Activated naive CD4-positive, alpha-beta T cell treated with anti-CD3 and anti-CD28 coated beads, Interleukin-2, amount 10 ng/mL, durations not matched to agents 7 days and 5 days (primary cell): ENCODE results near the gene TIAM2.

ENCODE experiments used
- CTCF ChIA-PET: fragments of 350-600 bp; sonication (Branson Sonifier 250); formaldehyde crosslinking; loops from one replicate; lab custom pipeline; 2021; ENCODE audit warnings: antibody characterized with exemption; lab: Charles Lee
- DNase-seq: peaks from one replicate; pipeline ENCODE4 v3.0.0-alpha.2; 2020
- H3K27ac Mint-ChIP-seq: one replicate; pipeline ENCODE4 v1.8.0; 2021; ENCODE audit warnings: mild to moderate bottlenecking, moderate library complexity, mixed read lengths
- H3K27me3 Mint-ChIP-seq: one replicate; pipeline ENCODE4 v1.8.0; 2021; ENCODE audit warnings: mild to moderate bottlenecking, mixed read lengths
- H3K36me3 Mint-ChIP-seq: one replicate; pipeline ENCODE4 v1.8.0; 2021; ENCODE audit warnings: mixed read lengths
- H3K4me1 Mint-ChIP-seq: one replicate; pipeline ENCODE4 v1.8.0; 2021; ENCODE audit warnings: mixed read lengths
- H3K4me3 Mint-ChIP-seq: one replicate; pipeline ENCODE4 v1.8.0; 2021; ENCODE audit warnings: mild to moderate bottlenecking, moderate library complexity, mixed read lengths
- H3K9me3 Mint-ChIP-seq: one replicate; pipeline ENCODE4 v1.8.0; 2021; ENCODE audit warnings: mixed read lengths

Gene TIAM2

DNA sequence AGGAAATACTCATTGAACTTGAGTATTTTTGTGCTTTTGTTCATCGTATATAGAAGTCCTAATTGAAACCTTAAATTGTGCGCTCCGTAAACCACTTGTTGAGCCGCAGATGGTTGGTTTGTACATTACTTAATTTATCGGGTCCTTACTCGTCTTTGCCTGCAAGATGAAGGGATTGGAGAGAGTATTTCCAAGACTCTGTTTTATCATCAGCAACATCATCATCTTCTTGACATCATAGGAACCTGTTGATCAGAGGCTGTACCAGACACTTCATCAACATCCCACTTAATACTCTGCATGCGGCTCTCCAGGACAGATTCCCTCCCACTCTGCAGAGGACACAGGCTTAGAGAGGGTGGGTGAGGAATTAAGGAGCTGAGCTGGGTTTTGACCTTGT lies 28.6 kb downstream of the TIAM2 start:
- no peaks in the 10 kb centered on the region for H3K4me1 Mint-ChIP-seq
- H3K27me3 Mint-ChIP-seq = no peaks in the 10 kb centered on the region
- no peak for DNase-seq
- H3K4me3 Mint-ChIP-seq = no peak overlapping the region
- CTCF ChIA-PET = interaction anchor here (1.0 kb wide), 1 partner anchor 224 kb away, joined by 3 read pairs; no protein-coding TSS in a partner anchor
- no peak overlapping the region for H3K27ac Mint-ChIP-seq
- no peaks in the 10 kb centered on the region for H3K9me3 Mint-ChIP-seq
- no peaks in the 10 kb centered on the region for H3K36me3 Mint-ChIP-seq

DNA sequence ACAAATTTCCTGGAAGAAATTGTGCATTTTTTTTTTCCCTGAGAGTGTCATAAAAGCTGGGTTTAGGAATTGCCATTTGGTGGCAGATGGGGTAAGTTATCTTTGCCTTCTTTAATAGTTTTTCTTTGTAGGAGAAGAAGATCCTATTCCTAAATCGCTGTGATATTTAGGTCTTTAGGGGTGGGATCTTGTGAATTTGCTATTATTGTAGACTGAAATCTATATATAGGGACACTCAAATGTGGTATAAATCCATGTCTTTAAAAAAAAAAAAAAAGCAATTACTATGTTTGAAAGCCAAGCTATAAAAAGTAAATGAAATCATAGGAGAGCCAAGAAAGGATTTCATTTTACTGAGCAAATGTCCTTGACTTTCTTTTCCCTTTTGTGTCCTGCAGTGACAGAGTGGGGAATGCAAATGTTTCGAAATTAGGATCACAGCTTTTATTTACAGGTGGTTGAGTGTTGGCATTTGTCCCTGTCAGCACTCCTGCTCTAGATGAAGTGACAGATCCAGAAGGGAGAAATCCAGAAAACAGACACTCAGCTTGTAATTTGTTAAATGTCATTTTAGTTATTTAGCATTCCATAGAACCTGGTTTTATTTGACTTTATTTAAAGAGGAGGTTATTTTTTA lies 29.4 kb downstream of the TIAM2 start:
- no peak for DNase-seq
- H3K9me3 Mint-ChIP-seq = no peaks in the 10 kb centered on the region
- H3K36me3 Mint-ChIP-seq = no peaks in the 10 kb centered on the region
- no peaks in the 10 kb centered on the region for H3K27me3 Mint-ChIP-seq
- CTCF ChIA-PET = interaction anchor here (1.0 kb wide), 1 partner anchor 223 kb away, joined by 3 read pairs; no protein-coding TSS in a partner anchor
- no peak overlapping the region for H3K27ac Mint-ChIP-seq
- H3K4me3 Mint-ChIP-seq = no peak overlapping the region
- no peaks in the 10 kb centered on the region for H3K4me1 Mint-ChIP-seq

DNA sequence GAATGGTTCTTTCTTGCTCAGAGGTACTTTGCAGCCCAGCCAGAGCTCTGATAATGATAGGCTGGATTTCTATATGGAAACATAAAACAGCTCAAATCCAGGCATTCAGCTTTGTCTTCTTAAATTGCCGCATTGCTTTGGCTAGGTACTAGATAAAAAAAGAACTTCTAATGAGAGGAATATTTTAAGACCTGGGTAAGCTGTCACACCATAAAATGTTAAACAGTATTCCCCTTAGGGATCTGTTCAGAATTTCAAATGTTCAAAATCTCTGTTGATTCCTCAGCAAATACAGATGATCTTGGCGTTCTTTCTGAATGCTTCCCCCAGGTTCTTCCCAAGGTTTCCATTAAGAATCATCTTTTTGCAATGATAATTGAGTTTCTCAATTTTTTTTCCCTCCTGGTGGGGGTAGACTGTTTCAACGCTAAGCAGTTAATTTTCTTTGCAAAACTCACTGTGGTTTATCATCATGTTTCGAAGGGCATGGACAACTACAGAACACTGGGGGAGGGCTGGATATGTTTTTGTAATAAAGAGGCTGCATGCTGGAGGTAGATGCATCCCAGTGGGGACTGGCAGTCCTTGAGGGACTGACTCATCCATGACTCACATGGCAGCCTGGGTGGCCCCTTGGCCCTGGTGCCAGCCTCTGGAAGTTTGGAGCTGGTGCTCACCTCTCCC lies 31.0 kb downstream of the TIAM2 start:
- Mint-ChIP-seq H3K4me3 (no peak overlapping the region), H3K27ac (no peak overlapping the region), H3K9me3 (no peaks in the 10 kb centered on the region), H3K36me3 (no peaks in the 10 kb centered on the region), H3K27me3 (no peaks in the 10 kb centered on the region), H3K4me1 (no peaks in the 10 kb centered on the region)
- no peak for DNase-seq
- CTCF ChIA-PET = no interaction called here

DNA sequence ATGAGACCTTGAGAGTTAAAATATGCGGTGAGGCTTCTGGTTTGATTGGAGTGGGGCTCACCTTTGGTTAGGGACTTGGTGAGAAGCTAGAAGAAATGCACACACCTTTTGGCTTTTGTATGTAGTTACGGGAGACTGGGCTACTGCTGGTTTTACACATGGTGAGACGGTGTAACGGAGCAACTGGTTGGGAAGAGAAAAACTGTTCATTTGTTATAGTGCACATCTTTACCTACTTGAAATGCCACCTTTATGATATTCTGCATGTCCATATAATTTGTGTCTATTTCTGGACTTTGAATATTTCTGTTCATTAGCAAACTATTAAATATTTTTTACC lies 31.6 kb downstream of the TIAM2 start:
- CTCF ChIA-PET = no interaction called here
- no peaks in the 10 kb centered on the region for H3K27me3 Mint-ChIP-seq
- H3K36me3 Mint-ChIP-seq = no peaks in the 10 kb centered on the region

DNA sequence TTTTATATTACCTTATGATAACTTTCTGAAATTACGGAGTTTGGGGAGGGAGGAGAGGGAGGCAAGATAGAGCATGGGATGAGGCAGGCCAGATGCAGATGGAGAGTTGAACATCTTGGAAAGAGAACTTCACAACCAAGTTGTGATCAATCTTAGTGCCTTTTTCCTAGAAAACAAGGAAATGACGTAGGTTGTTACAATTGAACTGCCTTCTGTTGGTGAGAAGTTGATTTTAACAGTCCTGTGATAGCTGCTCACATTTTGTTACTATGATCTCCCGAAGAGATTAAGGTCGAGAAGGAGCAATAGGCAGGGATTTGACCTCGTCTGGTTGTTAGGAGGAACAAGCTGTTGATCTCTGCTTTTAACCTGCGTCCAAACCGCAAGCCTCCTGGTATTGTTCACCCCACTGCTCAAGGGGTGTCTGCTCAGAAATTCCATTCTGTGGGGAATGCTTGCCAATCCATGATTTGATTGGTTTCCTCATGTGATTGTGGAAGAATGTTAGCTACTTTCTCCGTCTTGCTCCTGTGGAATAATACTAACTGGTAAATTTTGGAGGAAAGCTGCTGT lies 35.1 kb downstream of the TIAM2 start:
- H3K4me3 Mint-ChIP-seq = no peak overlapping the region
- DNase-seq = no peak
- H3K9me3 Mint-ChIP-seq = no peaks in the 10 kb centered on the region
- H3K27me3 Mint-ChIP-seq = no peaks in the 10 kb centered on the region
- no peak overlapping the region for H3K27ac Mint-ChIP-seq
- H3K36me3 Mint-ChIP-seq = no peaks in the 10 kb centered on the region
- CTCF ChIA-PET = no interaction called here
- H3K4me1 Mint-ChIP-seq = no peaks in the 10 kb centered on the region

More for the DNA sequence above, 31.6 kb downstream of the TIAM2 start:
- no peaks in the 10 kb centered on the region for H3K4me1 Mint-ChIP-seq
- H3K27ac Mint-ChIP-seq = no peak overlapping the region
- H3K9me3 Mint-ChIP-seq = no peaks in the 10 kb centered on the region
- DNase-seq = no peak
- H3K4me3 Mint-ChIP-seq = no peak overlapping the region

DNA sequence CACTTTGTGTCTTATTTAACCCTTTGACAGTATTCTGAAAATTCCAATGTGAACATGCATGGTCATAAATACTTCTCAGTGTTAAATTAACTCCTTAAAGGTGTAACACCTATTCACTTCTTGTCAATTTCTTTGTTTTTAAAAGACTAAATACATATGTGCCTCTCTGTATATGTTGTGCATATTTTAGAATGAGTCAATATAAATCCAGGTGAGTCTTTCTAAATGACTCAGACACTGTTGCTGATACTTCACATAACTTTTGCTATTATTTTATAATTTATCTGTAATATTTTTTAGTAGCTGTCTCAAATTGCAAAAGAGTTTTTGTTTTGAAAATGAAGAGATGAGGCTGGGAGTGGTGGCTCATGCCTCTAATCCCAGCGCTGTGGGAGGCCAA lies 36.0 kb downstream of the TIAM2 start:
- Mint-ChIP-seq H3K36me3 (no peaks in the 10 kb centered on the region), H3K27me3 (no peaks in the 10 kb centered on the region), H3K4me3 (no peak overlapping the region), H3K4me1 (no peaks in the 10 kb centered on the region), H3K27ac (no peak overlapping the region), H3K9me3 (no peaks in the 10 kb centered on the region)
- CTCF ChIA-PET = no interaction called here
- DNase-seq = no peak

DNA sequence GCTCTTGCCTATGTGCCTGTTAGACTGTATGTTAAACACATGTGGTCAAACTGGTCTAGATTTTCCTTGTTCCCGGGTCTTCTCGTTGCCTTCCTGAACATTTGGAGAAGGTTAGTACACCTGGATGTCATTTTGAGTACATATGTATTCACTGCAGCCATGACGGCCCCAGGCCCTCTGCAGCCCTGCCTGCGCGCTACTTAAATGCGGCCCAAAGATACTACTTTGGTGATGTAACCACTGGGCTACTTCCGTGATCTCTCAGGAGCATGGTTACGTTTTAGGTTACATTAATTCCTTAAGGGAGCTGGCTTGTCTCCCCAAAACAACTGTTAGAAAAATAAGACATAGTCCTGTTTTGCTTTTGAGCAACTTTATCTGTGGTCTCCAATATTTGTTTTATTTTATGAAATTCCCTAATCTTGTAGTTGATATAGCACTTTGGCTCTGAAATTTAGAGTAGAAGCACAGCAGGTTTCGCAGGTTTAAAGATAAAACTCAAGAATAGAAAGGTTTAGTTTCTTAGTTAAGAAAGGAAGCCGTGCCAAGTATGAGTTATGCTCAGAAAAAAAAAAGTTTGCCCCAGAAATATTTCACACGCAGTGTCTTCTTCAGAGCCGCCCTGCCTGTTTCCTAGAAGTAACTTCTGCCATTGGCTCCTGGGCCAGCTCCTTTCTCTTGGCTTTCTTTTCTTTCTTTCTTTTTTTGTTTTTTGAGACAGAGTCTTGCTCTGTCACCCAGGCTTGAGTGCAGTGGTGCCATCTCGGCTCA lies 38.1 kb downstream of the TIAM2 start:
- H3K4me3 Mint-ChIP-seq = no peak overlapping the region
- H3K9me3 Mint-ChIP-seq = no peaks in the 10 kb centered on the region
- DNase-seq = no peak
- CTCF ChIA-PET = no interaction called here
- no peak overlapping the region for H3K27ac Mint-ChIP-seq
- H3K27me3 Mint-ChIP-seq = no peaks in the 10 kb centered on the region
- H3K4me1 Mint-ChIP-seq = no peaks in the 10 kb centered on the region
- H3K36me3 Mint-ChIP-seq = no peaks in the 10 kb centered on the region

DNA sequence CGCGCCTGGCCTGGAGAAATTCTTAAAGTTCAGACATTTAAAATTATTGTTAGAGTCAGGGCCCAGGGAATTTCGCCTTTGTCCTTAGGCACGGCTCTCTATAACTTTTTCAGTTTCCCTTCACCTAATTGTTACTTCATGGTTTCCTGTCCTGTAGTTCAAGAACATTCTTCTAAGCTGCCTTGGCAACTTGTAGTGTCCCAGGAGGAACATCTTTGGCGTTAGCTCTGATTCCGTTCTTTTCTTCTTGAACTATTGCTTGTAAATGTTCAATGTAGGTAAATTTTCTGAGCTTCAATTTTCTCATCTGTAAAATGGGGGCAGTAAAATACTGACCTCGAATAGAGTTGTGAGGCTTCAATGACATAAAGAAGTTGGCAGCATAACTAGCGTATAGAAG lies 41.8 kb downstream of the TIAM2 start:
- no peak for DNase-seq
- Mint-ChIP-seq H3K4me1 (no peaks in the 10 kb centered on the region), H3K27ac (no peak overlapping the region), H3K27me3 (peaks cover 6% of the 10 kb centered on the region), H3K4me3 (no peak overlapping the region), H3K36me3 (no peaks in the 10 kb centered on the region), H3K9me3 (no peaks in the 10 kb centered on the region)
- CTCF ChIA-PET = no interaction called here

DNA sequence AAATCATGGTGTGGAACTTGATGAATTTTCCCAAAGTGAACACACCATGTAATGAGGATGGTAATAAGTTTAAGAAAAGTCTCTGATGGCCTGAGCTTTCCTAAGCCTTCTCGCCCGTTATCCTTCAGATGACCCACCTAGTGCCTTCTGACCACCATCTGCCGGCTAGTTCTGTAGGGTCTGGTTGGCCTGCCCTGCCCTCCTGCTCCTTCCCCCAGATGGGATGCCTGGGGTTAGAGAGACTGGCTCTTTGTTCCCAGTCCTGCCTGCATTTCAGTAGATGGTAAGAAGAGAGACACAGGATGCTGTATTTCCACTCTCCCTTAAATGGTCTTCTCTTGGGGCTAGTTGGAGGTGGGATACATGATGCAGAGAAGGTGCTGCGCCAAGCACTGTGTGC lies 43.0 kb downstream of the TIAM2 start:
- Mint-ChIP-seq H3K27me3 (peaks cover 9% of the 10 kb centered on the region), H3K4me1 (no peaks in the 10 kb centered on the region), H3K4me3 (no peak overlapping the region), H3K9me3 (no peaks in the 10 kb centered on the region), H3K36me3 (no peaks in the 10 kb centered on the region), H3K27ac (no peak overlapping the region)
- DNase-seq = no peak
- CTCF ChIA-PET = interaction anchor here (1.1 kb wide), 1 partner anchor 18 kb away, joined by 3 read pairs; no protein-coding TSS in a partner anchor

DNA sequence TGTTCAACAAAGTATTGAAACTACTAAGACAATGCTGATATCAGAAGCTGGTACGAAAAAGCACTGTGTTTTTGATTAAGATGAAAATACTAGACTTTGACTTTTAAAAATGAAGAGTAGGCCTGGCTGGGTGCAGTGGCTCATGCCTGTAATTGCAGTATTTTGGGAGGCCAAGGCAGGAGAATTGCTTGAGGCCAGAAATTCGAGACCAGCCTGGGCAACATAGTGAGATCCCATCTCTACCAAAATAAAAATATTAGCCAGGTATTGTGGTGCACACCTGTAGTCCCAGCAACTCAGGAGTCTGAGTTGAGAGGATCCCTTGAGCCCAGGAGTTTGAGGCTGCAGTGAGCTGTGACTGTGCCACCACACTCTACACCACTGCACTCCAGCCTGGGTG lies 43.4 kb downstream of the TIAM2 start:
- Mint-ChIP-seq H3K27ac (no peak overlapping the region), H3K27me3 (peaks cover 9% of the 10 kb centered on the region), H3K9me3 (no peaks in the 10 kb centered on the region), H3K36me3 (no peaks in the 10 kb centered on the region), H3K4me3 (no peak overlapping the region), H3K4me1 (no peaks in the 10 kb centered on the region)
- DNase-seq = no peak
- CTCF ChIA-PET = interaction anchor here (1.1 kb wide), 1 partner anchor 17 kb away, joined by 3 read pairs; no protein-coding TSS in a partner anchor

DNA sequence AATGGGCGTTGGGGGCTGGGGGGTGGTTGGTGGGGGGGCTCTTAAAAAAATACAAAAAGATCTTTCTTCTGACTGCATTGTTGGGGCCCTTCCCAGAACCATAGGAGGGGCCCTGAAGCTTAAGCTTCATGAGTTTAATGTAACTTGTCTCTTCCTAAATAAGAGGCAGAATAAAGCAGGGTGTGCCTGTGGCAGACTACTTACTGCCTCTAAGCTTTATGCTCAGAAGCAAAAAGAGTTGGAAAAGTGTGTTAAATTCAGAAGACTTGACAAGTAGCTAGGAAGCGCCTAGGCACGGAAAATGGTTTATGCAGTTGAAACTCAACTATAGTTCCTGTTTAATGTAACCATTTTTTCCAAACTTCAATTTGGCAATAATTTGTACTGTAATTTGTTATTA lies 44.5 kb downstream of the TIAM2 start:
- H3K27ac Mint-ChIP-seq = no peak overlapping the region
- no peaks in the 10 kb centered on the region for H3K9me3 Mint-ChIP-seq
- no peaks in the 10 kb centered on the region for H3K36me3 Mint-ChIP-seq
- no peaks in the 10 kb centered on the region for H3K4me1 Mint-ChIP-seq
- H3K4me3 Mint-ChIP-seq = no peak overlapping the region
- no peak for DNase-seq
- CTCF ChIA-PET = interaction anchor here (0.6 kb wide), 1 partner anchor 40 kb away, joined by 3 read pairs; no protein-coding TSS in a partner anchor
- H3K27me3 Mint-ChIP-seq = peaks cover 9% of the 10 kb centered on the region

DNA sequence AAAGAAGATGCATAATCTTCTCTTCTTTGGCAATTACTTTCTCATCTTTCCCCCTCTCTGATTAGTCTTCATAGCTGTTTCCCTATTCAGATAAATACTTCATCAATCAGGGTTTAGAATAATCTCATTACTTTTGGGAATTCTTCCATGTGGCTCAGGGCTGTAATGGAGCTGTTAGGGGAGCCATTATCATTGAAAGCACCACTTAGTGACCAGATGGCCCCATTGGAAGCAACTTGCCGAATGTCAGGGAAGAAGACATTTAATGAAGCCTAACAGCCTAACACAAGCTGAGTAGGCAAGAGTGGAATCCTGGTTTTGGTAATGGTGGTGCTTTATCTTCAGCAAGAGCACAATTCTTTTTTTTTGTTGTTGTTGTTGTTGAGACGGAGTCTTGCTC lies 45.0 kb downstream of the TIAM2 start:
- Mint-ChIP-seq H3K4me1 (no peaks in the 10 kb centered on the region), H3K27me3 (peaks cover 9% of the 10 kb centered on the region), H3K36me3 (no peaks in the 10 kb centered on the region), H3K9me3 (no peaks in the 10 kb centered on the region), H3K4me3 (no peak overlapping the region), H3K27ac (no peak overlapping the region)
- CTCF ChIA-PET = interaction anchor here (0.6 kb wide), 1 partner anchor 40 kb away, joined by 3 read pairs; no protein-coding TSS in a partner anchor
- DNase-seq = no peak

DNA sequence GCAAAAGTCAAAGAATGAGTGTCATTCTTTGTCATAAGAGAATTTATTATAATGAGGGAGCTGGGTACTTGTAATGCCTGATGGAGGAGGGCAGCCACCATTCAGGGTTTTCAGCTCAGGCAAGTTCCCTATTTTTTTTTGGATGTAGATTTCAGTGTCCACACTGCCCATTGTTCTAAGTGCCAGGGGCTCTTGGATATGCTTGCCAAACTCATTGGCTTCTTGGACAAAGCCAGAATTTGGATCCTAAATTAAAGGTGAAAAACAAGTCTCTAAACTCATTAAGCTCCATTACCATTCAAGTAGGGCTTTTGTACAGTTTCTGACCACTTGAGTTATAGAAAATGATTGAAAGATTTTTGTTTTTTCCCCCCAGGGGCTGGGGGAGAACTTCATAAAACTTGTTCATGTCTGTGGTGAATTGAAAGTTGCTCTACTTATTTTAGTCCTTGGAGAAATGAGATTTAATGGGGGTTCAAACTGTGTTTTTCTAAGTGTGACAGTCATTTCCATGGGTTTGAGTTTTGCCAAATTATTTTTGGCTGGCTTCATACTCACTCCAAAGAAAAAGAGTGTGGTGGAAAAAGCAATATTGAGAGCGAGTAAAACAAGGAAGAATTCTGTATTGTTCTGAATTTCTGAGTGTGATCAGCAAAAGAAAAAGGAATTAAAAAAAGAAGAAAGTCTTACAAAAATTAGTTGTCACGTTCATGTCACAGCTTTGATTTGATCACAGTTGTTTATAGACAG lies 46.0 kb downstream of the TIAM2 start:
- CTCF ChIA-PET = no interaction called here
- no peak overlapping the region for H3K27ac Mint-ChIP-seq
- H3K36me3 Mint-ChIP-seq = no peaks in the 10 kb centered on the region
- H3K4me3 Mint-ChIP-seq = no peak overlapping the region
- H3K9me3 Mint-ChIP-seq = no peaks in the 10 kb centered on the region
- H3K4me1 Mint-ChIP-seq = no peaks in the 10 kb centered on the region
- DNase-seq = no peak
- H3K27me3 Mint-ChIP-seq = peaks cover 9% of the 10 kb centered on the region
